Smooth muscle cell (in vitro differentiated cells): ENCODE data around the gene TMOD4. TPM values are rescaled to one million over a fixed set of nuclear protein-coding genes. Genes with fewer than 3 reads are reported as not detected.
A peak's percentile ranks its signal among the peaks of the same experiment; 100 is the strongest.

ENCODE experiments used
- DNase-seq: peaks from one replicate; lab custom pipeline; 2025; ENCODE audit not compliant: unreplicated experiment; lab: John Stamatoyannopoulos, UW
- H2AFZ ChIP-seq: fragments of 200-600 bp; sonication (generic); 2 replicates; pipeline ENCODE4 v1.6.0; 2016; ENCODE audit warnings: antibody characterized with exemption, low read depth, mild to moderate bottlenecking
- H3F3A ChIP-seq: fragments of 200-600 bp; sonication (generic); 2 replicates; pipeline ENCODE4 v1.6.0; 2017; ENCODE audit warnings: antibody characterized with exemption, low read depth
- H3K27ac ChIP-seq: fragments of 200-600 bp; sonication (generic); 2 replicates; pipeline ENCODE4 v1.5.1; 2016; ENCODE audit warnings: low read depth, mild to moderate bottlenecking
- H3K27me3 ChIP-seq: fragments of 200-600 bp; sonication (generic); 2 replicates; pipeline ENCODE4 v1.6.1; 2016; ENCODE audit warnings: low read depth, mild to moderate bottlenecking
- H3K36me3 ChIP-seq: fragments of 200-600 bp; sonication (generic); 2 replicates; pipeline ENCODE4 v1.5.1; 2016; ENCODE audit warnings: low read depth
- H3K4me1 ChIP-seq: fragments of 200-600 bp; sonication (generic); 2 replicates; pipeline ENCODE4 v1.5.1; 2016; ENCODE audit warnings: low read depth
- H3K4me2 ChIP-seq: fragments of 200-600 bp; sonication (generic); 2 replicates; pipeline ENCODE4 v1.6.0; 2016; ENCODE audit warnings: mild to moderate bottlenecking
- H3K4me3 ChIP-seq: fragments of 200-600 bp; sonication (generic); 2 replicates; pipeline ENCODE4 v1.5.1; 2016; ENCODE audit warnings: mild to moderate bottlenecking
- H3K79me2 ChIP-seq: fragments of 200-600 bp; sonication (generic); 2 replicates; pipeline ENCODE4 v1.6.0; 2016; ENCODE audit warnings: low read depth, mild to moderate bottlenecking
- H3K9ac ChIP-seq: fragments of 200-600 bp; sonication (generic); 2 replicates; pipeline ENCODE4 v1.6.0; 2016; ENCODE audit warnings: low read depth
- H3K9me3 ChIP-seq: fragments of 200-600 bp; sonication (generic); replicated peaks from 2 replicates; pipeline ENCODE4 v1.5.1; 2016; ENCODE audit warnings: low read depth
- H4K20me1 ChIP-seq: fragments of 200-600 bp; sonication (generic); 2 replicates; pipeline ENCODE4 v1.6.0; 2016; ENCODE audit warnings: low read depth
- CTCF ChIP-seq: fragments of 200-600 bp; sonication (generic); IDR thresholded peaks from 2 replicates; pipeline ENCODE4 v1.5.1; 2017; ENCODE audit warnings: borderline replicate concordance, mild to moderate bottlenecking, antibody characterized with exemption; ENCODE audit not compliant: insufficient read depth, poor library complexity, severe bottlenecking
- WGBS: methylation state at CpG from one replicate; pipeline ENCODE4 v1.1.7; 2016; ENCODE audit warnings: low lambda C conversion rate; 5-methylcytosine and 5-hydroxymethylcytosine counted together
- polyA plus RNA-seq: library from polyadenylated mRNA; unstranded; fragments of >200 nt; fragmentation: Nextera tagmentation; extraction: Ambion mirVana; gene quantifications from 2 replicates; pipeline ENCODE4 v1.2.1, GENCODE V29; 2016
- total RNA-seq: library from RNA; depleted of rRNA; stranded (reverse); fragments of >200 nt; gene quantifications from 2 replicates; pipeline ENCODE4 v1.2.3, GENCODE V29; 2014

Gene TMOD4
- total RNA-seq (not detected in 2 replicates), polyA plus RNA-seq (0.37 TPM in 1 of 2 replicates, not detected in the other)

DNA sequence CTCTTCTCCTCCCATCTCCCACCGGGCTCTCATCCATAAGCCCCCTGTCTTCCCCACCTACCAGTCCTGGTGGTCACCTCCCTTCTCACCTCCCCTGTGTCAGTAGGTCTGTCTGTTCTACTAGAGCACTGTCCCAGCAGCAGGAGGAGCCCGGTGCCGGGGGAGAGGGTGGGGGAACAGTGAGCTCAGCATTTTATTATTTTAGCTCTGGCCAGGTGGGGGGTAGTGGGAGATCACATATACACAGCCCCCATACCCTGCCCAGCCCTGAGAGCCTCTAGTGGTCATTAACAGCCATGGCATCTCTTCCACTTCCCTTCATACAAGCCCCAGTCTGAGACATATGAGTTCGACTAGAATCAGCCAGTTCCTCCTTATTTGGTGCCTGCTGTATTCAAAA, at the start of gene TMOD4:
Gene TMOD4, minus strand, starts transcription at position 119 of the 400 bp plus-strand sequence. CDS start 1,106 bp downstream, outside the sequence.
- peak; percentile 33 for TF ChIP-seq CTCF
- H3K27me3 ChIP-seq, result no peaks in the 10 kb centered on the region
- 90% methylated on average over 4 of the region's 4 CpGs for WGBS
- no peak within 1 kb of the TSS for H3K4me2 ChIP-seq
- no peak within 1 kb of the TSS for H2AFZ ChIP-seq
- H3K9ac ChIP-seq, result no peak within 1 kb of the TSS
- no peaks in the 10 kb centered on the region for H3K9me3 ChIP-seq
- no peak for DNase-seq
- no peaks in the 10 kb centered on the region for H4K20me1 ChIP-seq
- H3K36me3 ChIP-seq, result peaks cover 6% of the 10 kb centered on the region
- no peaks in the 10 kb centered on the region for H3K79me2 ChIP-seq
- no peak within 1 kb of the TSS for H3K27ac ChIP-seq
- no peaks in the 10 kb centered on the region for H3K4me1 ChIP-seq
- H3F3A ChIP-seq, result no peaks in the 10 kb centered on the region
- no peak within 1 kb of the TSS for H3K4me3 ChIP-seq

DNA sequence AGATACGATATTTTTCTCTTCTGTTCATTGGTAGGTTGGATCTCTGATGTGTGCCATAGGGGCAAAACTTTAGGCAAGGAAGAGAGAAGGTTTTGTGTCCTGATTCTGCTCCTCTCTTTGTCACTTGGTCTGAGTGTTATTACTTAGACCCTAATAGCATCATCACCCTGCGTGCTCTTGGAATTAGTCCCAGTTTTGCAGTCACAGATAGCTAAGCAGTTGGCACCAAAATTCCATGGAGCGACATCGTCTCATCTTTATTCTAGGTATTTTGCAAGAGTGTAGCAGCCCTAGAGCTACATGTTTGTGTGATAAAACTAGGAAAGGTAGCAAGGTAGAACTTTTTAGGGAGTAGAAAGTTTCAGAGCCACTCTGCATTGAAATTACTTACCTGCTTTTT, 46.3 kb upstream of the TMOD4 start:
- Histone ChIP-seq H4K20me1 (peaks cover 98% of the 10 kb centered on the region), H3K27me3 (no peaks in the 10 kb centered on the region), H2AFZ (no peak overlapping the region), H3K36me3 (no peaks in the 10 kb centered on the region), H3K4me3 (no peak overlapping the region), H3F3A (no peaks in the 10 kb centered on the region), H3K79me2 (peaks cover 76% of the 10 kb centered on the region), H3K9me3 (no peaks in the 10 kb centered on the region), H3K9ac (no peak overlapping the region), H3K4me1 (no peaks in the 10 kb centered on the region), H3K4me2 (no peak overlapping the region), H3K27ac (no peak overlapping the region)
- TF ChIP-seq CTCF, result no peak
- no peak for DNase-seq
- 96% methylated on average over 4 of the region's 4 CpGs for WGBS

DNA sequence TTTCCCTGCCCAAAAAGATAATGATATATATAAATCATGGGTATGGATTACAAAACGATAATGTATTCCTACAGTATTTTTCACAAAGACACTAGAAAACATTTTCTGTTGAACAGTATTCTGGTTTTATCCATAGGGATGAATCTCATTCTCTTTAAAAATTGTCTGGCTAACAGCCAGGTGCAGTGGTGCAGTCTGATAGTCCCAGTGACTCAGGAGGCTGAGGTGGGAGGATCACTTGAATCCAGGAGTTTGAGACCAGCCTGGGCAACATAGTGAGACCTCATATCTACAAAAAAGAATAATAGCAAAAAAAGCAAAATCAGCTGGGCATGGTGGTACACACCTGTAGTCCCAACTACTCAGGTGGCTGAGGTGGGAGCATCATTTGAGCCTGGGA, 45.8 kb upstream of the TMOD4 start:
- no peak overlapping the region for H3K27ac ChIP-seq
- no peak overlapping the region for H2AFZ ChIP-seq
- no peaks in the 10 kb centered on the region for H3K27me3 ChIP-seq
- H3K9me3 ChIP-seq, result no peaks in the 10 kb centered on the region
- no peak overlapping the region for H3K4me2 ChIP-seq
- no peaks in the 10 kb centered on the region for H3K36me3 ChIP-seq
- peaks cover 98% of the 10 kb centered on the region for H4K20me1 ChIP-seq
- 100% methylated on average over 1 of the region's 1 CpG for WGBS
- H3K4me3 ChIP-seq, result no peak overlapping the region
- H3K79me2 ChIP-seq, result peaks cover 81% of the 10 kb centered on the region
- TF ChIP-seq CTCF, result no peak
- DNase-seq, result no peak
- no peak overlapping the region for H3K9ac ChIP-seq
- no peaks in the 10 kb centered on the region for H3F3A ChIP-seq
- H3K4me1 ChIP-seq, result no peaks in the 10 kb centered on the region

GRCh38 chr1:151213560-151213959, 37.8 kb upstream of the TMOD4 start:
- H3K4me1 ChIP-seq, result peaks cover 3% of the 10 kb centered on the region
- H3K4me3 ChIP-seq, result no peak overlapping the region
- H3K36me3 ChIP-seq, result no peaks in the 10 kb centered on the region
- H3K9ac ChIP-seq, result no peak overlapping the region
- no peak for TF ChIP-seq CTCF
- H4K20me1 ChIP-seq, result peaks cover 100% of the 10 kb centered on the region
- H3K9me3 ChIP-seq, result no peaks in the 10 kb centered on the region
- no peaks in the 10 kb centered on the region for H3F3A ChIP-seq
- no peak overlapping the region for H2AFZ ChIP-seq
- no peak overlapping the region for H3K27ac ChIP-seq
- H3K4me2 ChIP-seq, result no peak overlapping the region
- H3K79me2 ChIP-seq, result peaks cover 98% of the 10 kb centered on the region
- WGBS, result 36% methylated on average over 2 of the region's 2 CpGs
- no peak for DNase-seq
- H3K27me3 ChIP-seq, result no peaks in the 10 kb centered on the region
